CD14-positive monocyte (primary cell): ENCODE measurements around the gene LYRM4. TPM values are rescaled to one million over a fixed set of nuclear protein-coding genes. Genes with fewer than 3 reads are reported as not detected.

Experiments used
- DNase-seq, 3 donors: peaks; one replicate each; pipeline ENCODE4 v3.0.0-alpha.2; 2011 to 2022
- H2AFZ ChIP-seq: 2 replicates; pipeline ENCODE4 v1.6.0; 2012; ENCODE audit warnings: mild to moderate bottlenecking, low read depth, low read length, inconsistent platforms; ENCODE audit not compliant: insufficient read depth, poor library complexity, severe bottlenecking
- H3K27ac ChIP-seq, 2 donors: 1 replicate in 1 of 2; 2 replicates in 1 of 2; pipeline ENCODE4 v1.5.1; 2012 to 2013; ENCODE audit warnings: low read length in 2 of 2, control low read depth in 1 of 2, inconsistent platforms in 1 of 2, low read depth in 1 of 2, mild to moderate bottlenecking in 1 of 2
- H3K27me3 ChIP-seq, 2 donors: one replicate each; pipeline versions ENCODE4 v1.6.0 to v1.6.1; 2011 to 2013; ENCODE audit warnings: low read length in 2 of 2; ENCODE audit not compliant: control insufficient read depth in 2 of 2, insufficient read depth in 2 of 2
- H3K36me3 ChIP-seq, 2 donors: replicated peaks in 1 of 2; 1 replicate in 1 of 2; 2 replicates in 1 of 2; pipeline versions ENCODE4 v1.5.1 to v1.6.1; 2012 to 2013; ENCODE audit warnings: low read length in 2 of 2, control low read depth in 1 of 2, inconsistent platforms in 1 of 2, mild to moderate bottlenecking in 1 of 2; ENCODE audit not compliant: insufficient read depth in 2 of 2, control insufficient read depth in 1 of 2
- H3K4me1 ChIP-seq, 2 donors: 1 replicate in 1 of 2; 2 replicates in 1 of 2; pipeline versions ENCODE4 v1.5.1 to v1.6.1; 2012 to 2013; ENCODE audit warnings: low read length in 2 of 2, control low read depth in 1 of 2, inconsistent platforms in 1 of 2, mild to moderate bottlenecking in 1 of 2, moderate library complexity in 1 of 2; ENCODE audit not compliant: insufficient read depth in 2 of 2, control insufficient read depth in 1 of 2
- H3K4me2 ChIP-seq: replicated peaks from 2 replicates; pipeline ENCODE3; 2012; ENCODE audit warnings: low read length, moderate library complexity, mild to moderate bottlenecking; ENCODE audit not compliant: poor library complexity, severe bottlenecking; ENCODE audit errors: extremely low read depth
- H3K4me3 ChIP-seq, 3 experiments: fragments of 200-600 bp in 1 of 3; sonication (generic) in 1 of 3; replicated peaks in 1 of 3; 1 replicate in 2 of 3; 2 replicates in 1 of 3; pipeline ENCODE4 v1.5.1; 2011 to 2013; ENCODE audit warnings: low read length in 3 of 3, mild to moderate bottlenecking in 3 of 3, control low read depth in 2 of 3, low read depth in 2 of 3, inconsistent platforms in 1 of 3, moderate library complexity in 1 of 3
- H3K79me2 ChIP-seq: 2 replicates; pipeline ENCODE4 v1.6.0; 2012; ENCODE audit warnings: mild to moderate bottlenecking, control low read depth, inconsistent platforms, low read length, moderate library complexity; ENCODE audit not compliant: insufficient read depth
- H3K9ac ChIP-seq: 2 replicates; pipeline ENCODE4 v1.6.0; 2017; ENCODE audit warnings: low read length, mild to moderate bottlenecking; ENCODE audit not compliant: insufficient read depth, poor library complexity, severe bottlenecking
- H3K9me3 ChIP-seq, 2 donors: replicated peaks in 1 of 2; 1 replicate in 1 of 2; 2 replicates in 1 of 2; pipeline versions ENCODE4 v1.5.1 to v1.6.1; 2012 to 2013; ENCODE audit warnings: low read length in 2 of 2, control low read depth in 1 of 2; ENCODE audit not compliant: control insufficient read depth in 1 of 2, insufficient read depth in 1 of 2
- H4K20me1 ChIP-seq: 2 replicates; pipeline ENCODE4 v1.6.0; 2012; ENCODE audit warnings: mild to moderate bottlenecking, low read length, control low read depth, moderate library complexity; ENCODE audit not compliant: insufficient read depth
- H3K27ac Mint-ChIP-seq, 7 donors: one replicate each; pipeline ENCODE4 v1.8.0; 2020; ENCODE audit warnings: mild to moderate bottlenecking in 7 of 7, mixed read lengths in 7 of 7, moderate library complexity in 6 of 7, inconsistent platforms in 2 of 7
- H3K27me3 Mint-ChIP-seq, 3 donors: one replicate each; pipeline ENCODE4 v1.8.0; 2021 to 2022; ENCODE audit warnings: low read depth in 3 of 3, mild to moderate bottlenecking in 3 of 3, mixed read lengths in 3 of 3, moderate library complexity in 3 of 3, inconsistent platforms in 1 of 3
- H3K36me3 Mint-ChIP-seq, 2 donors: one replicate each; pipeline ENCODE4 v1.8.0; 2020; ENCODE audit warnings: mixed read lengths in 2 of 2, inconsistent platforms in 1 of 2, mild to moderate bottlenecking in 1 of 2
- H3K4me1 Mint-ChIP-seq: one replicate; pipeline ENCODE4 v1.8.0; 2020; ENCODE audit warnings: mild to moderate bottlenecking, mixed read lengths
- H3K4me3 Mint-ChIP-seq, 2 donors: one replicate each; pipeline ENCODE4 v1.8.0; 2020; ENCODE audit warnings: mild to moderate bottlenecking in 2 of 2, mixed read lengths in 2 of 2, moderate library complexity in 1 of 2
- H3K9me3 Mint-ChIP-seq, 7 donors: one replicate each; pipeline ENCODE4 v1.8.0; 2020 to 2022; ENCODE audit warnings: mixed read lengths in 7 of 7, mild to moderate bottlenecking in 6 of 7, moderate library complexity in 6 of 7, inconsistent platforms in 2 of 7
- CTCF ChIP-seq: fragments of 200-600 bp; IDR thresholded peaks from one replicate; pipeline ENCODE4 v1.8.0; 2022; ENCODE audit warnings: antibody characterized with exemption, mild to moderate bottlenecking
- WGBS: methylation state at CpG from one replicate; pipeline ENCODE4 v1.1.5; 2013; ENCODE audit warnings: missing lambda C conversion rate; ENCODE audit not compliant: insufficient coverage; 5-methylcytosine and 5-hydroxymethylcytosine counted together
- intact Hi-C, 2 donors: fragments of 100-400 bp; cut with micrococcal nuclease; formaldehyde crosslinking; loops; one replicate each; pipeline versions ENCODE4 v1.15.0 to v1.15.1; 2023
- polyA plus RNA-seq, 3 donors: library from polyadenylated mRNA; depleted of rRNA in 1 of 3; unstranded in 2 of 3; stranded (reverse) in 1 of 3; fragments of 300-500 nt in 2 of 3; fragments of >200 nt in 1 of 3; fragmentation: Illumina TruSeq in 2 of 3; gene quantifications; 1 replicate in 2 of 3; 2 replicates in 1 of 3; pipeline ENCODE4 v1.2.3, GENCODE V29; 2012 to 2021

Gene LYRM4
- polyA plus RNA-seq, 3 donors: 13.7 to 19.6 (median 18.1) TPM

GRCh38 chr6:5276581-5276980 lies 15.8 kb upstream of the LYRM4 start:
- no peak overlapping the region for H3K9ac ChIP-seq
- no peak overlapping the region for H3K4me2 ChIP-seq
- H2AFZ ChIP-seq: no peak overlapping the region
- H3K27me3 ChIP-seq: no peaks in the 10 kb centered on the region
- Mint-ChIP-seq H3K9me3 (peaks cover 0 to 2% (median 0%) of the 10 kb centered on the region in 7 donors), H3K4me3 (no peak overlapping the region), H3K27ac (no peak overlapping the region), H3K36me3 (peaks cover 6 to 8% of the 10 kb centered on the region in 2 donors), H3K27me3 (no peaks in the 10 kb centered on the region), H3K4me1 (peaks cover 13% of the 10 kb centered on the region)
- WGBS: 100% methylated on average over 1 of the region's 2 CpGs
- H3K9me3 ChIP-seq: no peaks in the 10 kb centered on the region
- H3K36me3 ChIP-seq: no peaks in the 10 kb centered on the region
- no peaks in the 10 kb centered on the region for H3K4me1 ChIP-seq
- H4K20me1 ChIP-seq: no peaks in the 10 kb centered on the region
- TF ChIP-seq CTCF: no peak
- DNase-seq: no peak
- no peak overlapping the region for H3K27ac ChIP-seq
- H3K79me2 ChIP-seq: peaks cover 9% of the 10 kb centered on the region
- no peak overlapping the region for H3K4me3 ChIP-seq
- intact Hi-C loops: no loop called here

GRCh38 chr6:5275497-5275896 lies 14.7 kb upstream of the LYRM4 start:
- intact Hi-C loops: no loop called here
- Histone ChIP-seq H3K27me3 (no peaks in the 10 kb centered on the region), H3K9me3 (no peaks in the 10 kb centered on the region), H3K9ac (no peak overlapping the region), H4K20me1 (no peaks in the 10 kb centered on the region), H3K79me2 (peaks cover 13% of the 10 kb centered on the region), H3K27ac (no peak overlapping the region), H2AFZ (no peak overlapping the region), H3K4me1 (no peaks in the 10 kb centered on the region), H3K36me3 (no peaks in the 10 kb centered on the region), H3K4me2 (no peak overlapping the region), H3K4me3 (no peak overlapping the region)
- Mint-ChIP-seq H3K9me3 (peaks cover 0 to 2% (median 0%) of the 10 kb centered on the region in 7 donors), H3K4me1 (peaks cover 11% of the 10 kb centered on the region), H3K27me3 (no peaks in the 10 kb centered on the region), H3K27ac (no peak overlapping the region), H3K36me3 (peaks cover 6 to 8% of the 10 kb centered on the region in 2 donors), H3K4me3 (no peak overlapping the region)
- TF ChIP-seq CTCF: no peak
- WGBS: no CpG with 5 or more reads among the region's 2 CpGs
- no peak for DNase-seq
